Fibroblast of skin of right biceps (primary cell): ENCODE data around the gene SPTLC1.

Experiments used
- DNase-seq: peaks from one replicate; pipeline ENCODE4 v3.0.0-alpha.2; 2013

Gene SPTLC1

GRCh38 chr9:92071634-92072033 lies 43.6 kb downstream of the SPTLC1 start:
- no peak for DNase-seq

GRCh38 chr9:92066168-92066567 lies 49.0 kb downstream of the SPTLC1 start:
- DNase-seq: no peak

GRCh38 chr9:92064711-92065110 lies 50.5 kb downstream of the SPTLC1 start:
- peak; percentile 49 for DNase-seq

GRCh38 chr9:92061184-92061583 lies 54.0 kb downstream of the SPTLC1 start:
- DNase-seq: no peak

GRCh38 chr9:92059661-92060060 lies 55.6 kb downstream of the SPTLC1 start:
- DNase-seq: no peak

- no peak for DNase-seq
Measured at GRCh38 chr9:92058723-92059444, 56.3 kb downstream of the SPTLC1 start.

GRCh38 chr9:92058026-92058425 lies 57.2 kb downstream of the SPTLC1 start:
- DNase-seq: no peak

GRCh38 chr9:92057226-92057625 lies 58.0 kb downstream of the SPTLC1 start:
- no peak for DNase-seq

- no peak for DNase-seq
Measured at GRCh38 chr9:92055624-92056023, 59.6 kb downstream of the SPTLC1 start.

GRCh38 chr9:92048924-92049625 lies 66.1 kb downstream of the SPTLC1 start:
- peak; percentile 22 for DNase-seq

- DNase-seq: no peak
Measured at GRCh38 chr9:92047500-92047899, 67.7 kb downstream of the SPTLC1 start.

GRCh38 chr9:92046676-92047075 lies 68.5 kb downstream of the SPTLC1 start:
- no peak for DNase-seq

- DNase-seq: no peak
Measured at GRCh38 chr9:92044936-92045335, 70.3 kb downstream of the SPTLC1 start.

- DNase-seq: no peak
Measured at GRCh38 chr9:92043002-92043401, 72.2 kb downstream of the SPTLC1 start.

GRCh38 chr9:92042260-92042659 lies 73.0 kb downstream of the SPTLC1 start:
- no peak for DNase-seq

GRCh38 chr9:92036756-92037155 lies 78.5 kb downstream of the SPTLC1 start:
- DNase-seq: no peak

- DNase-seq: no peak
Measured at GRCh38 chr9:92036411-92036746, 78.8 kb downstream of the SPTLC1 start.

- DNase-seq: no peak
Measured at GRCh38 chr9:92035687-92036410, 79.4 kb downstream of the SPTLC1 start.

GRCh38 chr9:92035146-92035545 lies 80.1 kb downstream of the SPTLC1 start:
- no peak for DNase-seq

- DNase-seq: no peak
Measured at GRCh38 chr9:92033991-92034390, 81.2 kb downstream of the SPTLC1 start.

GRCh38 chr9:92033307-92033706 lies 81.9 kb downstream of the SPTLC1 start:
- no peak for DNase-seq

GRCh38 chr9:92032891-92033290 lies 82.3 kb downstream of the SPTLC1 start:
- DNase-seq: no peak

GRCh38 chr9:92030367-92030766 lies 84.8 kb downstream of the SPTLC1 start:
- DNase-seq: no peak

- DNase-seq: no peak
Measured at GRCh38 chr9:92029553-92029952, 85.7 kb downstream of the SPTLC1 start.
